ENCODE data around the gene CCDC89. TPM values are rescaled to one million over a fixed set of nuclear protein-coding genes. Genes with fewer than 3 reads are reported as not detected.

The CCDC89 gene
- polyA plus RNA-seq, 1 experiment: 1.1 TPM

GRCh38 chr11:85717429-85717828, 31.4 kb upstream of the CCDC89 start:
- CTCF ChIA-PET: interaction anchor here (1.2 to 2.4 kb wide), 2 partner anchors 24 to 137 kb away, joined by 3 to 11 read pairs; partner anchors contain the start of gene CCDC83

GRCh38 chr11:85712953-85713352, 27.0 kb upstream of the CCDC89 start:
- Histone ChIP-seq H3K4me3 (ENCODE audit: low read depth, low read length) (no peak overlapping the region), H3K27me3 (ENCODE audit: control insufficient read depth, insufficient read depth, low read length) (no peaks in the 10 kb centered on the region), H3K36me3 (ENCODE audit: control insufficient read depth, insufficient read depth, low read length) (no peaks in the 10 kb centered on the region)
- ChIA-PET CTCF (interaction anchor here (1.5 to 1.6 kb wide), 2 partner anchors 32 to 142 kb away, joined by 4 to 5 read pairs; partner anchors contain the start of gene CCDC83), POLR2A (interaction anchor here (0.5 to 0.6 kb wide), 2 partner anchors 60 to 81 kb away, joined by 3 to 6 read pairs; no protein-coding TSS in a partner anchor)
- DNase-seq (ENCODE audit: low read depth): no peak
- no peak for TF ChIP-seq CTCF (IDR thresholded peaks at IDR 0.05; ENCODE audit: insufficient read depth, low read depth, low read length)

More at GRCh38 chr11:85717429-85717828, 31.4 kb upstream of the CCDC89 start:
- Histone ChIP-seq H3K4me3 (ENCODE audit: low read depth, low read length) (peak overlapping the region; percentile 48), H3K36me3 (ENCODE audit: control insufficient read depth, insufficient read depth, low read length) (no peaks in the 10 kb centered on the region), H3K27me3 (ENCODE audit: control insufficient read depth, insufficient read depth, low read length) (no peaks in the 10 kb centered on the region)
- TF ChIP-seq CTCF (IDR thresholded peaks at IDR 0.05; ENCODE audit: insufficient read depth, low read depth, low read length): no peak
- POLR2A ChIA-PET: interaction anchor here (0.8 kb wide), 1 partner anchor 55 kb away, joined by 5 read pairs; no protein-coding TSS in a partner anchor
- DNase-seq (ENCODE audit: low read depth): no peak

- no peak for DNase-seq (ENCODE audit: low read depth)
- Histone ChIP-seq H3K4me3 (ENCODE audit: low read depth, low read length) (no peak overlapping the region), H3K27me3 (ENCODE audit: control insufficient read depth, insufficient read depth, low read length) (no peaks in the 10 kb centered on the region), H3K36me3 (ENCODE audit: control insufficient read depth, insufficient read depth, low read length) (no peaks in the 10 kb centered on the region)
- CTCF ChIA-PET: interaction anchor here (0.8 kb wide), 1 partner anchor 99 kb away, joined by 3 read pairs; no protein-coding TSS in a partner anchor
- no peak for TF ChIP-seq CTCF (IDR thresholded peaks at IDR 0.05; ENCODE audit: insufficient read depth, low read depth, low read length)
- POLR2A ChIA-PET: no interaction called here
Measured at GRCh38 chr11:85710917-85711316, 24.9 kb upstream of the CCDC89 start.

GRCh38 chr11:85709941-85710702, 24.1 kb upstream of the CCDC89 start:
- ChIA-PET POLR2A (no interaction called here), CTCF (no interaction called here)
- no peak for DNase-seq (ENCODE audit: low read depth)
- TF ChIP-seq CTCF (IDR thresholded peaks at IDR 0.05; ENCODE audit: insufficient read depth, low read depth, low read length): no peak
- Histone ChIP-seq H3K4me3 (ENCODE audit: low read depth, low read length) (no peak overlapping the region), H3K36me3 (ENCODE audit: control insufficient read depth, insufficient read depth, low read length) (no peaks in the 10 kb centered on the region), H3K27me3 (ENCODE audit: control insufficient read depth, insufficient read depth, low read length) (no peaks in the 10 kb centered on the region)

- Histone ChIP-seq H3K4me3 (ENCODE audit: low read depth, low read length) (no peak overlapping the region), H3K27me3 (ENCODE audit: control insufficient read depth, insufficient read depth, low read length) (no peaks in the 10 kb centered on the region), H3K36me3 (ENCODE audit: control insufficient read depth, insufficient read depth, low read length) (peaks cover 2% of the 10 kb centered on the region; the same call in 1 of the 2 replicates)
- DNase-seq (ENCODE audit: low read depth): peak; percentile 39
- ChIA-PET CTCF (interaction anchor here (1.2 kb wide), 1 partner anchor 149 kb away, joined by 3 read pairs; no protein-coding TSS in a partner anchor), POLR2A (no interaction called here)
- no peak for TF ChIP-seq CTCF (IDR thresholded peaks at IDR 0.05; ENCODE audit: insufficient read depth, low read depth, low read length)
Measured at GRCh38 chr11:85705800-85706199, 19.8 kb upstream of the CCDC89 start.
